CD4-positive, alpha-beta T cell treated with Interferon gamma for 1 hour (primary cell): ENCODE results near the gene FILIP1L.
A peak's percentile ranks its signal among the peaks of the same experiment; 100 is the strongest.

Experiments used
- DNase-seq: peaks from one replicate; pipeline ENCODE4 v3.0.0-alpha.2; 2020

The FILIP1L gene

DNA sequence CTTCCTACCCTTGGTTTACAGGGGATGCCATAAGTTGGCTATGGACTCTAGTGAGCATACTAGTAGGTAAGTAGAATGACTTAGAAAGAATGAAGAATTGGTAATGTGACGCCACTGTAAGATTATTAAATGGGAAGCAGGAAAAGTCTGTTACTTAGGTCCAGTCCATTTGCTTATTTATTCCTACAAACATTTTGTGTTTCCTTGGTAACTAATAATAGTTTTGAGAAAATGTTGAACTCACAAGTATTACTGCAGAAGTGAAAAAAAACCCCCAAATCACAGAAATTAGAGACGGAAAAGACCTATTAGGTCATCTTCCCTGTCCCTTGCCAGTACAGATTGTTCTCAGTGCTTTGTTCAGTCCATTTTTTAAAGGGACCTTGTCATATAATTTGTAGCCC is 233.2 kb downstream of the FILIP1L start:
- DNase-seq = no peak

DNA sequence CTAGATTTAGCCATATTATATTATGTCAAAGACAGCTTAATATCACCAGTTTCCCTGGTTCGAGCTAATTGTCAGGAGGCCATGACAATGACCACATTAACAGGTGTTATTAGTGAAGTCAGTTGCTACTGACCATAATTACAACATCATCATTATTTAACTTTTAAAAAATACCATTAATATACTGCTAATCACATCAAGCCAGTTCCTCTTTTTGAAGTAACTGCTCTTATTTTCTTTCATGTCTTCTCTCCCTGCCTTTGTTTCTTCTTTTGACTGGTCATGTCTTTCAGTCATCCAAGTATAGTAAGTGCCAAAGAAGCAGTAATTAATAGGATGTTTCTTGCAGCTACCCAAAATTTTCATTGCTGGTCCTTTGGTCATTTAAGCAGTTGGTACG is 235.0 kb downstream of the FILIP1L start:
- no peak for DNase-seq

DNA sequence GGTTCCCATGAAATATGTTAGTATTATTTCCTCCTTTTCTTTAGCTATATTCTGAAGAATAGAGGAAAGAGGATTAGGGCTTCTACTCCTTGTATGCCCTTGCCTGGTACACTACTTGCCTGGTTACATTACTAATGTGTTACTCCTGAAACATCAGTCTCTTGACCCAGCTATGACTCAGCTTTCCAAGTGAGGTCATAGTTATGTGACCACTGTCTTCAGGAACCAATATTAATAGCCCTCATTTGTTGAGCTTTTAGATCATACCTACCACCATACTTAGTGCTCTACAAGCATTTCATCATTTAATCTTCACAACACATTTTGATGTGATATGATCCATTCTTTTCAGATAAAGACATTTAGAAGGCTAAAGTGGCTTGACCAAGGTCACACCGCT is 236.3 kb downstream of the FILIP1L start:
- no peak for DNase-seq

DNA sequence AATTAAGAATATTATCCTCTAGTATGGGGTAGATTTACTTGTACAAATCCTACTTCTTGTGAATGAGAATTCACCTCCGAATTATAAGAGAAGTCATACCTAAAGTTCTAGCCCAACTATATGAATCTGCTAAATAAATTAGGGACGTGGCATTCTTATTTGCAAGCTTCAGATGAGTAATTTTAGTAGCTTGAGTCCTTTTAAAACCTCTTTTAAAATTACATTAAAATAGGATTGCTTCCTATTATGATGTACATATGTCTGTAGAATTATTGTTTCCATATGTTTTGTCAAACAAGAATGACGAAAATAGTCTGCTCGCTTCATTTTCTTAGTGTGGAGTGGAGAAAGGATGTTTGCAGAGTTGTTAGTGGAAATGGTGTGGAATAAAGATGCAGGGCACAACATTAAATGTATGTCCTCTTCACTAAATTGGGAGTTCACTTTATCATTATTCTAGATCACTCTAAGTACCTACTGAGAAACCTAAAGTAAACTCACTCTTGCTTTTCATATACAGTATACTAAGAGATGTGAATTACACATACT is 237.2 kb downstream of the FILIP1L start:
- DNase-seq = no peak

DNA sequence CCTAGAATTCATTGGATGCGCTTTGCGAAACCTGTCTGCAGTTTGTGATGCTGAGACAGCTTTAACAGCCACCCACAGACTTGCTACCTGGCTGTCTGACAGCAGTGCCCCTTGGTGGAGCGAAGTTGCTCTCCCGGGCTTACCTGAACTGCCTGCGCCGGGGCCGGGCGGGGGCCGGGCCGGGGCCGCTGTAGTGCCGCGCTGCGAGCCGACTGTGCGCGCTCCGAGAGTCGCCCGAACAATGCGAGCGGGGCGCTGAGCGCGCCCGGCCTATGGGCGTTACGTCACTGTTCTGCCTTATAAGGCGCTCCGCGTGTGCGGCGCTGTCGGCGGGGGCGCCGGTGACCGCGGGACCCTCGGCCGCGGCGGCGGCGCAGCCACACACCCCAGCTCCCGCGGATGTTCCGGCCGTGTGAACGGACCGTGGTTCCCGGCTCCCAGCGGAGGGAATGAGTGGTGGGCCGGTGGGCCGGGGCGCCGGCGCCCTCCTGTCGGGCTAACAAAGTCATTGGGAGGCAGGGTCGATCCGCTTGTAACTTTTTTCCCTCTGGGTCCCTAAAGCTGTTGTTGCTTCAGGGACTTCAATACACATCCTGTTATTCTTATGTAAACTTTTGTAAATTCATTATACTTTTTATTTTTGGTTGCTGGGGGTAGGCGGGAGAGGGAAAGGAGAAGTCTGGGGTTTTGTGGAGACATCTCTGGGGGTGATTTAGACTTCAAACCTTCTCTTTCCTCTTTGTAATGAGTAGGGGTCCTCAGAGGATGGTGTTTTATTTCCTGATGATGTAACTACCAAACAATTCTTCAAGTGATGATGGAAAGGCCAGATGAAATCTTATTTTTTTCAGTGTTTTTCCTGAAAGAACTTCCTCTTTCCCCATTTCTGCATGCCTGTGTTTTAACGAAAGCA is 238.1 kb downstream of the FILIP1L start:
- peak; percentile 71 for DNase-seq

DNA sequence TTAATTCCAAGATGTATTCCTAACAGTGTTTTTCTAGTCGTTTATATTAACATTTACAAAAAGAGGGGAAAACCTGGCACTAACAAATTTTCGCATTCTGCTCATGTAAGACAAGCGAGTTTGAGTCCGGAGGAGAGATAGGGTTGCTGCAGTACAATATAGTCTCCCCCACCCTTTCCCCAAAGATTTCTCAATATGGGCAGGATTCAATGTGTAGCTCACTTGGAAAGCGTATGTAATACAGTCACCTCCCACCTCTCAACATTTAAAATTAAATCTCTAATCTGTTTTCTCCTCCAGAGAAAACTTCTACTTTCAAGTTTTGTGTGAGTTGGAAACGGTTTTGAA is 238.7 kb downstream of the FILIP1L start:
- DNase-seq = no peak

DNA sequence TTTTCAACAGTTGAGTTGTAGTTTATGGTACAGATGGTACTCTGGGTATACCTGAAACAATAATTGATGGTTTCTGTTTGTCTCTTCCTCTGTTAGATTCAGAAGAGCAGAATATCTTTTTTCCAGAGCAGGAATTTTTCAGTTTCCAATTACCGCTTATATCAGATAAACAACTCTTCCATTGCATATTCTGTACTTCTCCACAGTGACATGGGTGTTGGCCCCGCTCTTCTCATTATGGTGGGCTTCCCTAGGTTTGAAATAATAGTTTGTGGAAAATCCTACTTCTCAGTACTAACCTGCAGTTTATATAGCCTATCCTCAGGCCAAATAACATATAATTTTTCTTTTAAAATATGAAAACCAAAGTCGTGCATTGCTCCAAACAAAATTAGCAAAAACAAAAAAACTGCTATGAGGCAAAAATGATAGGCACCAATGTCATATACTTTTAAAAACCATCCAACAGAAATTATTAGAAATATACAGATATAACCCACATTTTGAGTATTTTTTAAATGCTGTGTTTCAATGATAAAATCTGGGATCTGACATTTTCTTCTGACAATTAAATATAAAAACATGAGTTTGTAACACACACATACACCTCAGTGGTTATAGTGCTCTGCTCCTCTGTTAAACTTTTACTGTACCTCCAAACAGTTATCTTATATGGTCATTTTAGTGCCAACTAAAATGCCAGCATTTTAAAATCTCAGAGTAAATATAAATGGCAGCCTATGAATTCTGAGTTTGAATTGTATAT is 239.9 kb downstream of the FILIP1L start:
- DNase-seq = no peak

DNA sequence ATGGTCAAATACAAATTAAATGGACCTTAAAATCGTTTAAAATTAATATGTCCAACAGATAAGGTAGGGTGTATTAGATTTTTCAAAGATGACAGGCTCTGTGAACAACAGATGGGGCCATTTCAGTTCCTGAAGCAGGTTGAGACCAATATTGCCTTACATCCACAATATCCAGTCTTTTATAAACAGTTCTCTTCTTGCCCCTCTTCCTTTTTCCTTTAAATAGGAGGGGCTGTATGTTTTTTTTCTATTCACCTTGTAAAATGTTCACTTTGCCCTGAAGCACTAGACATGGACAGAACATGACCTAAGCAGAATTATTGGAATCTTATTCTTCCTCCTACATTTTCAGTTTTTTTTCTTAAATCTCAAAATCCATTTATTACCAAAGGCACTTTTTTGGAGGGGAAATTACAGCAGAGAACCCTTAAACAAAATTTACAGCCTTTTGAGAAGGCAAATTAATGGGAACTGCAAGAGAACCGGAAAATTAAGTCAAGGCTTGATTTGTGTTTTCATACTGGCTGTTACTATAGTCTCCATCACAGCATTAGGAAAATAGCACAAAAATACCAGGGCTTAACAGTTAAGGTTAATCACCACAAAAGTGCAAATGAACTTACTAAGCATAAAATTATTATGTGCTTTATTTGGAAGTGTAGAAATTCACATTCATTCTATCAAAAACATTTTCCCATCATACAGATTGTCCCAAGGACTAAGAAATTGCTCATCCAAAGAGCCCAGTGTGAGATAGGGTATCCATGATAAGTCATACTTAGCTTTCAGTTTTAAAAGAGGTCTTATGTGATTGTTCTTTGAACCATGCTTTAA is 240.8 kb downstream of the FILIP1L start:
- no peak for DNase-seq

DNA sequence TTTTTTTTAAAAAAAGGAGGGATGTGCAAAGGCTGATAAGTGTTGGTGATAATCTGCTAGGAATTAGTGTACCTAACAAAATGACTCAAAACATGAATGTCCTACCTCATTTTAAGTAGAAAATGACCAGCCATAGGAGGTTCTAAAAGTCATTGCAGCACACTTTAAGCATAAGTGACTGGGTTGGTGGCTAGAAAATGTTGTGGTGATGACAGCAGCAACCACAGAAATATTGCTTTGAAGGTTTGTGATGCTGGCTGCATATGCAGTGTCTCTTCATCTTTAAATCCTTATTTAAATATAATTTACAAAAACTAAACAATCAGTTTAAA is 241.4 kb downstream of the FILIP1L start:
- DNase-seq = no peak

DNA sequence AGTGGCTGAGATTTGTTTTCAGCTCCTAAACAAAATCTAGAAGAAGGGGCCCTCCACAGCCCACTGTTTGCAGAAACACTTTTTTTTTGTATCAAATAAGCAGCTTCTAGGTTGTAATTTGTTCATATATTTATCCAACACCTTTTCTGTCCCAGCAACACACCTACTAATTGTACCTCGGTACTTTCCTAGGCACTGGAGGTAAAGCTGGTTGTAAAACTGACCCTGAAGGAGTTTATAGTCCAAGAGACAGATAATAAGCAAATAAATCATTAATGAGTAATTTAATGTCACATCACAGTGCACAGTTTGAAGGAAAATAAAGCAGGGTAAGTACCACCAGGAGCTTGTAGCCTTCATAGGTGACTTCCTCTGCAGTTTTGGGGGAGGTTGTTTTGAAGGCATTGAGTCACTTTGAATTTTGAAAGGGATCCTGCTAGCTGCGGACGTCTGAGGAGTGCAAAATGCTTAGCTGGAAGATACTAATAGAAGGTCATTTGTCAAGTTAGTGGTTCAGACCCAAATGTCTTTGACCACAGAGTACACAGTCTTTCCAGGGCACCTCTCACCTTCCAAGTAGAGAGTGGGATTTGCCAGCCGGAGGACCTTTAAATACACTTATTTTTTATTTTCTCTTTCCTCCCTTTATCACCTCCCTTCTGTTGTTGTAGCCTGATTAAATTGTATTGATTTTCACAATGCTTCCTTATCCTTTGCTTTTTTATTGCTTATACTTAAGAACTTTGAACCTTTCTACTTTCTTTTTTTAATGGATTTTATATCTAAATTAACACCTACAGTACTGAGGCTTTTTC is 242.9 kb downstream of the FILIP1L start:
- DNase-seq = no peak

DNA sequence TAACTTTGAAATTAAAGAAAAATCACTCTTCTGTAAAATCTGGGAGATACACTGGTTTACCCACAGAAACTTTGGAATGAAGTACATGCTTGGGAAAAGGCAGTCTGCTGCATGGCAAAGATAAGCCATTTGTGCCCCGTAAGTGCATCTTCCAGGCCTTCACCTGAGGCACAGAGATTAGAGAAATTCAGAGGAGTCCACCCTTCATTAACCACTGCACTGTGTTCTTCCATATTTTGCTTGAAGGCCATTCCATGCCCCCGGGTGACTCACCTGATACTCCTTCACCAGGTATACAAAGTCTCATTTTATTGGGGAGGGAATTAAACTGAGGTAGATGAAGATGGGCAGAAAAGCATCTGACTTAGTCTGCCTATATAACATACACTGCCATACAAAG is 243.6 kb downstream of the FILIP1L start:
- DNase-seq = no peak

DNA sequence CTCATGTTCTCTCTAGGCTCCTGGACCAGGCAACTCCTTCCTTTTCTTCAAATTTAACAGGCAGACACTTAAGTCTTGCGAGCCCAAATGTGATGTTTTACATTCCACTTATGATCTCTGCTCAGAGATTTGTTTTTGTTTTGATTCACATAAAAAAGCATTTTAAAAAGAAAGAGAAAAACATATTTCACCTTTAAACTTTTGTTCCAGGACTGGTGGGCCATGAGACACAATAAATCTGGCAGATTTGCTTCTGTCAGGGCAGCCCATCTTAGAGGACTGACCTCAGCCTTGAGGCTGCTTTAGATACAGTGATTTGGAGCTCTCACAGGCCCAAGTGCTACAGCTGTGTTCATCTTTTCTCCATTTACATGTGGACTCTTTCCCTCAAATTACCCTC is 244.7 kb downstream of the FILIP1L start:
- no peak for DNase-seq

DNA sequence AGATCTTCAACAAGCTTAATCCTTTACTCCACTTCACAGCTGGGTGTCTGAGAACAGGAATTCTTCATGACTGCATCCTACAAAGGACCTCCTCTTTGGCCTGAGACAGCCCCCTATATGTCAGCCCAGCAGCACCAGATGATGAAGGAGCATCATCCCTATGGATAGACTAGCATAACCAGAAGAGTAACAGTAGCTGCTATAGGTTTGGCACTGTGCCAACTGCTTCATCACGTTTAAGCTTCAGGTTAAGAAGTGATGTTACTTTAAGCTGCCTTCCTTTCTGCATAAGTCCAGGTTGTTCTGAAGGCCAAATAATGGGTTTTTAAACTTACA is 246.0 kb downstream of the FILIP1L start:
- no peak for DNase-seq

DNA sequence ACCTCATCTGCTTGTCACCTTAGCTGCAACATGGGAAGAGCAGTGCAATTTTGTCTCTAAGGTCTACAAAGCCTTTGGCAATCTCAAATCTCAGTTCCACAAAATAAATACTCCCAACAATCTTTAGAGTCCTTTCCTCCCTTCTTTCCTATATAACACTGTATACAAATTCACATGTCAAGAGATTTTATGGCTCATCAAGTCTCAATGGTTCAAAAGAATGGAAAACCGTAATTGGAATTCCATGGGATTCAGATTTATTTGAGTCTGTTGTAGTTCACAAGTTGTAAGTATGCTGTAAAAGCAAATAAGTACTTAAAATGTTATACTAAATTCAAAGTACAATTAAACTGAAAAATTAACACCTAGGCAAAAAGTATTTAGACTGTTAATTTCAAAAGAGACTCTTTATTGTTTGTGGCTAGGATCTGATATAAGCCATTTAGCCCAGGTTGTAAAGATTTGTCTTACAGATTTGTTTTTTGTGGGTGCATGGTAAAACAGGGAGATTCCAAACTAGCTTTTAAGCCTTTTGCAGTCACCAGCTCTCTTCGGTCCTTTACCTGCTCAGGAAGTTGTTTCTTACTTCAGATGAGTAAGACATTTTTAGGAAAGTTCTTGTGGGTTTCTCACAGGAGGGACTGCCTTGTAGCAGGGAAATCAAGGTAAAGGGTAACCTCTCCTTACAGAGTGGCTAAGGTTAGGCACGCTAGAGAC is 246.5 kb downstream of the FILIP1L start:
- DNase-seq = no peak

DNA sequence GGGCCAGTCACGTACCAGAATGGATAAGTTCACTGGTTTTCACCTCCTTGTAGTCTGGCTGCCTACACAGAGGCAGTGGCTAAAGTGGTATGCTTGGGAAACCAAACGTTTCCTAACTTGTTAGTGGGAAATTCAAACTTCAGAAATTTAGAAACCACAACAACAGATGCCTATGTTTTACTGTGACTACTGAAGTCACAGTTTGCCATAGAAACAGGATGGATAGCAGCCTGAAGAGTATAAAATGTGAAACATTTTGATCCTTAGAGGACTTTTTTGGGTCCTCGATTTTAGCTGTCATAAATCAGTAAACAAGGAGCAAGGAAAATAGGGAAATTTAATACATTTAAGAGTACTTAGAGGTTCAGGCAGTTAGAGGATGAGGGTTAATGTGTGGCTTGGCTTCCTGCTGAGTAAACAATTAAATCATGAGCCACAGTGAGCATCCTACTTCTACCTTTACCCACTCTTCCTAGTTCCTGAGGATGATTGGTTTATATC is 248.0 kb downstream of the FILIP1L start:
- no peak for DNase-seq

DNA sequence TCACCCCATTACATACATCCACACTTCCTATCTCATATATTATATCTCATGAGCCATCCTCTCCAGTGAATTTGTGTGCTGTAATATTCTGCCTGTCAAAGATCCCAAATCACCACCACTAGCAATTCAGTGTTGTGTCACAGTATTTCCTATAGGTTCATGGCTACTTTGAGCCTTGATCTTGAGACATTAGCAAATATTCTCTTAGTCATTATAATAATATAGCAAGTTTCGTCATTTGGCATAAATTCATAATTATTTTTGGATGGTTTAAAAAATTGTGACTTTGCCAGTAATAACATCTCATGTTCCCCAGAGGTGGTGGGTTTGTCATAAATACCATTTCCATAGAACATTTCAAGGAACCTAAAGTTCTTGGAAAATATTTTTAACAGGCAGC is 249.0 kb downstream of the FILIP1L start:
- DNase-seq = no peak

DNA sequence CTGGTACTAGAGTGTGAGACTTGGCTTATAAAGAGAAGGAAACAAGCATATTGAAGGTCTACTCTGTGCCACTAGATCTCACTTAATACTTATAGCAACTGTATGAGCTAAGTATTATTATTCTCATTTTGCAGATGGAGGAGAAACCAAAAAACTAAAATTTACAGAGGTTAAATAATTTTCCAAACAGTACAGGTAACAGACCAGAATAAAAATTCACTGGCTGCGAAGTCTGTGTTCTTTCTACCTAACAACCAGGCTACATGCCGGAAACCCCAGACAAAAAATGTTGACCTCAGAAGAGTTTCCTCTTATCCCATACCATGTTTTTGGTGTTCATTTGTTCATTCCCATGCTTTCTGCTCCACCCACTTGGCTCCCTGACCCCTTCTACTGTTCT is 250.0 kb downstream of the FILIP1L start:
- DNase-seq = no peak

DNA sequence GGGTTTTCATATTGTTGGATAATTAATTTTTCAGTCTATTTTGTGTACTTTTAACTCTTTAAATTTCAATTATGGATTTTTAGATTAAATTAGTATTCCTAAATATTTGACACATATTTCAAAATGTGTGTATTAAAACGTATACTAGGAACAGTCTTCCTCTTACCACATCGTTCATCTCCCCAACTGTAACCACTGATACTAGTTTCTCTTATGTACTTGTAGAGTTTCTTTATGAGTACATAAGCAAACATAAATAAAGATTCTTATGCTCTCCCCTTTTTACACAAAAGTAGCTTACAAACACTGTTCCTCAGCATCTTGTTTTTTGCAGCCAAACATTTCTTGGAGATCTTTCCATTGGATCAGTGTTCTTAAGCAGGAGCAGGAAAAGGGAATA is 250.7 kb downstream of the FILIP1L start:
- no peak for DNase-seq

DNA sequence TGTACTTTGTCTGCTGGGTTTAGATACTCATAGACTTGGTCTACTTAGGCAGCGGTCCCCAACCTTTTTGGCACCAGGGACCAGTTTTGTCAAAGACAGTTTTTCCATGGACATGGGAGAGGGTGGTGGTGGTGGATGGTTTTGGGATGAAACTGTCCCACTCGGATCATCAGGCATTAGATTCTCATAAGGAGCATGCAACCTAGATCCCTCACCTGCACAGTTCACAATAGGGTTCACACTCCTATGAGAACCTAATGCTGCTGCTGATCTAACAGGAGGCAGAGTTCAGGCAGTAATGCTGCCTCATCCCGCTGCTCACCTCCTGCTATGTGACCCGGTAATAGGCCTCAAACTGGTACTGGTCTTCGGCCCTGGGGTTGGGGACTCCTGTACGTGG is 251.3 kb downstream of the FILIP1L start:
- no peak for DNase-seq

DNA sequence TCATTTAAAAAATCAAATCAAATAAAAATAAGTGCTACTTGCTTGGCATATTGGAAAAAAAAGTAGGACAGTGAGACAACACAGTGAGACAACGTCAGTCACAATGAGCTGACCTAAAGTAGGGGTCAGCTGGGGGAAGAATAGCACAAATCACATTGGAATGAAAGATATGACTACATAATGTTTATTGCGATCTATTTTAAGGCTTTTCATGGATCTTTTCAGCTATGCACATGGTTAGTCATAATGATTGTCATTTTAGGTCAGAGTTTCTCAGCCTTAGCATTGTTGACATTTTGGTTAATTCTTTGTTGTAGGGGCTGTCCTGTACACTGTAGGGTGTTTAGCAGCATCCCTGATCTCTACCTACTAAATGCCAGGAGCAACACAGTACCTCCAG is 252.1 kb downstream of the FILIP1L start:
- no peak for DNase-seq

DNA sequence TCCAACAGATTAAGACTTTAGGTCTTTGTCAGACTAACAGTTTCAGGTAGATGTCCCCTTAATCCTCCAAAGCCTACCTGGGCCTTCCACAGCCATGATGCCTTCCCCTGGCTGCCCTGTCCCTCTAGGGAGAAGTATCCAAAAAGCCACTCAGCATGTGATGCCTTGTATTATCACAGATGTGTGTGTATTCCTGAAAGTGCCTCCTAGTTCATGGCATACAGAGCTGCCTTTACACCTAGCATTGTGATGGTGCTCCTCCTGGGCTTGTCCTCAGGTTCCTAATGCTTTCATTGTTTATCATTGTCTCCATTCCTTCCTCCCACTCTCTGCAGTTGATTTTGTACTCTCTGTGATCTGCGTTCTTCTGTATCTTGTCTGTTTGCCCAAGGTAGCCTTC is 253.1 kb downstream of the FILIP1L start:
- no peak for DNase-seq

DNA sequence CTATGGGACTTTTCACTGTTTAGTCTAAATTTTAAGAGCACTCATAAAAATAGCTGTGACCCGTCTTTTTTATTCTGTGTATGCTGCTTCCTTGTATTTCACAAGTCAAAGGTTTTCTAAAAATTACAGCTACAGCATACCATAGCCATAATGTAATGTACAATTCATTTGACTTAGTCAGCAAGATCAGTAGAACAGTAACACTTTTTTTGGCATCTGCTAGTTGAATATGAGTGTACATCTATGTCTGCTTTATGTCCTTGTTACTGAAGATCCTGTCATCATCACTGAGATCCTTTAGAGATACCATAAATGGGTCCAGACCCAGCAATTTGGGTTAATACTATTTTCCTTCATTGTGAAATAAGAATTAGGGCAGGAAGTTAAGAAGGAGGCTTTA is 254.5 kb downstream of the FILIP1L start:
- no peak for DNase-seq
